GM12892 (cell line): ENCODE data around the gene FBXO44.

Experiments
- POLR2A ChIP-seq: IDR thresholded peaks from 2 replicates; pipeline ENCODE4 v1.6.1; 2011; ENCODE audit warnings: low read depth, low read length, control low read depth
- POLR2AphosphoS5 ChIP-seq: IDR thresholded peaks from 2 replicates; pipeline ENCODE4 v1.6.1; 2011; ENCODE audit warnings: low read depth, low read length, control low read depth

DNA sequence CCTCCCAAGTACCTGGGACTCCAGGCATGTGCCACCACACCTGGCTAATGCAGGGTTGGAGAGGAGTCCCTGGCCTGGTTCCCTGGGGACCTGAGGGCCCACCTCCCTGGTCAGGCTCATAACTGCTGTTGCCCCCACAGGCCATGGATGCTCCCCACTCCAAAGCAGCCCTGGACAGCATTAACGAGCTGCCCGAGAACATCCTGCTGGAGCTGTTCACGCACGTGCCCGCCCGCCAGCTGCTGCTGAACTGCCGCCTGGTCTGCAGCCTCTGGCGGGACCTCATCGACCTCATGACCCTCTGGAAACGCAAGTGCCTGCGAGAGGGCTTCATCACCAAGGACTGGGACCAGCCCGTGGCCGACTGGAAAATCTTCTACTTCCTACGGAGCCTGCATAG lies 13.8 kb downstream of the FBXO44 start:
- TF ChIP-seq POLR2AphosphoS5 (no peak), POLR2A (no peak)
